K562 treated with DMSO at 1 percent for 4 hours (cell line): ENCODE data around the gene CCL23. TPM values are rescaled to one million over a fixed set of nuclear protein-coding genes. Genes with fewer than 3 reads are reported as not detected.

Experiments
- total RNA-seq: library from RNA; unstranded; fragments of 300-600 nt; gene quantifications from 2 replicates; pipeline ENCODE4 v1.2.3, GENCODE V29; 2022; ENCODE audit not compliant: insufficient read depth

The CCL23 gene
- not detected in 2 replicates for total RNA-seq

GRCh38 chr17:36017799-36018198 lies at the start of gene CCL23:
CCL23 (minus strand) TSS chr17:36017972; CDS start chr17:36017897, 75 bp downstream.

GRCh38 chr17:36063786-36064541 lies 46.2 kb upstream of the CCL23 start, which contains the start of gene CCL18:
CCL18 (plus strand) TSS chr17:36064272; CDS start chr17:36064343, 71 bp downstream.

GRCh38 chr17:36001110-36001771 lies 16.5 kb downstream of the CCL23 start, which contains the start of gene CCL15:
CCL15 (minus strand) TSS chr17:36001553; CDS start chr17:36001492, 61 bp downstream.

GRCh38 chr17:35986643-35987042 lies 31.1 kb downstream of the CCL23 start, which contains the start of gene CCL14:
CCL14 (minus strand) TSS chr17:35986729; CDS start chr17:35986649, 80 bp downstream.

GRCh38 chr17:35981246-35981645 lies 36.5 kb downstream of the CCL23 start, which contains the start of gene CCL16:
CCL16 (minus strand) TSS chr17:35981497; CDS start chr17:35981420, 77 bp downstream.

Other genes starting within 250 kb of the CCL23 start
- not detected in 2 replicates for gene MMP28, start 222.3 kb downstream of the CCL23 start, total RNA-seq
- gene TAF15, start 208.5 kb downstream of the CCL23 start, total RNA-seq, result 163 and 198 TPM in 2 replicates
- not detected in 2 replicates for gene HEATR9, start 149.1 kb downstream of the CCL23 start, total RNA-seq
- gene CCL5, start 137.6 kb downstream of the CCL23 start, total RNA-seq, result 0.86 TPM in 1 of 2 replicates, not detected in the other
- 11.0 and 11.7 TPM in 2 replicates for gene RDM1, start 87.2 kb downstream of the CCL23 start, total RNA-seq
- gene LYZL6, start 74.3 kb downstream of the CCL23 start, total RNA-seq, result not detected in 2 replicates
- gene CCL16, start 36.5 kb downstream of the CCL23 start, total RNA-seq, result not detected in 2 replicates
- gene CCL14, start 31.2 kb downstream of the CCL23 start, total RNA-seq, result not detected in 2 replicates
- gene CCL15, start 16.4 kb downstream of the CCL23 start, total RNA-seq, result not detected in 2 replicates
- not detected in 2 replicates for gene CCL18, start 46.3 kb upstream of the CCL23 start, total RNA-seq
- gene CCL3, start 72.2 kb upstream of the CCL23 start, total RNA-seq, result not detected in 2 replicates
- not detected in 2 replicates for gene CCL4, start 85.9 kb upstream of the CCL23 start, total RNA-seq
- gene TBC1D3B, start 158.7 kb upstream of the CCL23 start, total RNA-seq, result not detected in 2 replicates
- gene CCL3L1, start 178.8 kb upstream of the CCL23 start, total RNA-seq, result not detected in 2 replicates
- gene CCL4L2, start 193.1 kb upstream of the CCL23 start, total RNA-seq, result not detected in 2 replicates
- not detected in 2 replicates for gene TBC1D3I, start 246.6 kb upstream of the CCL23 start, total RNA-seq